Breast epithelium (tissue), 3 donors: ENCODE measurements around the gene POFUT1.

Source experiments
- POLR2AphosphoS5 ChIP-seq, 3 donors: sonication (generic); formaldehyde crosslinking; IDR thresholded peaks; one replicate each; pipeline ENCODE4 v1.6.1; 2017; ENCODE audit warnings: antibody characterized with exemption in 3 of 3
- TF ChIP-seq, protein P1 (sequence below), 3 donors: fragments of 450-650 bp; IDR thresholded peaks; one replicate each; pipeline ENCODE4 v1.5.1; 2016 to 2017; ENCODE audit warnings: antibody characterized with exemption in 3 of 3, mild to moderate bottlenecking in 3 of 3, moderate library complexity in 3 of 3

DNA sequence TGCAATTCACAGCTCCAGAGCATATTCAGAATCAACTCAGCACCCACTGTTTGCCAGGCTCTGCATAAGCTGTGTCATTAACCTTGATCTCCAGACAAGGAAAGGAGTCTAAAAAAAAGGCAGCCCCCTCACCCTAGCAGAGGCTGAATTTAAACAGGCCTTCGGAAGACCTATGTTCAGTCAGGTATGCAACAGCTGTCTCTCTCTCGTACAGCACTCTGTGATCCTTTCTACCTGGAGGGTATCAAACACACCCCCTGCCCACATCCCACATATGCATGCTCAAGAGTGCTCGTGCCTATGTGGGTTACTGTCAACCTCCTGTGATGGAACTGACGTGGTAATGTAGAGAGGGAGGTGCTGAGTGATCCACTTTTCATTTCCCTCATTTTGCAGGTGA, 8.7 kb upstream of the POFUT1 start:
- TF ChIP-seq, protein P1, sequence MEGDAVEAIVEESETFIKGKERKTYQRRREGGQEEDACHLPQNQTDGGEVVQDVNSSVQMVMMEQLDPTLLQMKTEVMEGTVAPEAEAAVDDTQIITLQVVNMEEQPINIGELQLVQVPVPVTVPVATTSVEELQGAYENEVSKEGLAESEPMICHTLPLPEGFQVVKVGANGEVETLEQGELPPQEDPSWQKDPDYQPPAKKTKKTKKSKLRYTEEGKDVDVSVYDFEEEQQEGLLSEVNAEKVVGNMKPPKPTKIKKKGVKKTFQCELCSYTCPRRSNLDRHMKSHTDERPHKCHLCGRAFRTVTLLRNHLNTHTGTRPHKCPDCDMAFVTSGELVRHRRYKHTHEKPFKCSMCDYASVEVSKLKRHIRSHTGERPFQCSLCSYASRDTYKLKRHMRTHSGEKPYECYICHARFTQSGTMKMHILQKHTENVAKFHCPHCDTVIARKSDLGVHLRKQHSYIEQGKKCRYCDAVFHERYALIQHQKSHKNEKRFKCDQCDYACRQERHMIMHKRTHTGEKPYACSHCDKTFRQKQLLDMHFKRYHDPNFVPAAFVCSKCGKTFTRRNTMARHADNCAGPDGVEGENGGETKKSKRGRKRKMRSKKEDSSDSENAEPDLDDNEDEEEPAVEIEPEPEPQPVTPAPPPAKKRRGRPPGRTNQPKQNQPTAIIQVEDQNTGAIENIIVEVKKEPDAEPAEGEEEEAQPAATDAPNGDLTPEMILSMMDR (IDR thresholded peaks at IDR 0.05): no peak
- TF ChIP-seq POLR2AphosphoS5 (IDR thresholded peaks at IDR 0.05): no peak
